ENCODE measurements around the gene MRTFB.

MRTFB gene

GRCh38 chr16:14092561-14092960 is 21.4 kb downstream of the MRTFB start:
- Histone ChIP-seq H3K4me1 (ENCODE audit: control insufficient read depth, insufficient read depth, low read length) (peaks cover 23% of the 10 kb centered on the region), H3K9ac (ENCODE audit: low read length in 2 of 2) (no peak overlapping the region), H3K27ac (ENCODE audit: low read length) (peak overlapping the region; percentile 13), H3K27me3 (ENCODE audit: control insufficient read depth in 1 of 2, insufficient read depth in 2 of 2, low read length in 2 of 2) (no peaks in the 10 kb centered on the region), H3K4me3 (ENCODE audit: low read length in 2 of 2) (no peak overlapping the region), H3K36me3 (ENCODE audit: control insufficient read depth in 2 of 2, insufficient read depth in 2 of 2, low read length in 2 of 2) (no peaks in the 10 kb centered on the region), H3K9me3 (ENCODE audit: control insufficient read depth in 2 of 2, low read length in 2 of 2) (no peaks in the 10 kb centered on the region)

- H3K27me3 ChIP-seq (ENCODE audit: control insufficient read depth in 1 of 2, insufficient read depth in 2 of 2, low read length in 2 of 2): no peaks in the 10 kb centered on the region
- H3K36me3 ChIP-seq (ENCODE audit: control insufficient read depth in 2 of 2, insufficient read depth in 2 of 2, low read length in 2 of 2): no peaks in the 10 kb centered on the region
- peaks cover 5% of the 10 kb centered on the region for H3K4me1 ChIP-seq (ENCODE audit: control insufficient read depth, insufficient read depth, low read length)
- no peak overlapping the region for H3K9ac ChIP-seq (ENCODE audit: low read length in 2 of 2)
- H3K4me3 ChIP-seq (ENCODE audit: low read length in 2 of 2): no peak overlapping the region
- peak overlapping the region; percentile 18 for H3K27ac ChIP-seq (ENCODE audit: low read length)
- H3K9me3 ChIP-seq (ENCODE audit: control insufficient read depth in 2 of 2, low read length in 2 of 2): no peaks in the 10 kb centered on the region
These were observed 24.9 kb downstream of the MRTFB start for GRCh38 chr16:14095883-14096551.

GRCh38 chr16:14097182-14097959 is 26.3 kb downstream of the MRTFB start:
- no peaks in the 10 kb centered on the region for H3K36me3 ChIP-seq (ENCODE audit: control insufficient read depth in 2 of 2, insufficient read depth in 2 of 2, low read length in 2 of 2)
- no peaks in the 10 kb centered on the region for H3K9me3 ChIP-seq (ENCODE audit: control insufficient read depth in 2 of 2, low read length in 2 of 2)
- no peaks in the 10 kb centered on the region for H3K27me3 ChIP-seq (ENCODE audit: control insufficient read depth in 1 of 2, insufficient read depth in 2 of 2, low read length in 2 of 2)
- H3K9ac ChIP-seq (ENCODE audit: low read length in 2 of 2): no peak overlapping the region
- peak overlapping the region; percentile 2 for H3K27ac ChIP-seq (ENCODE audit: low read length)
- H3K4me1 ChIP-seq (ENCODE audit: control insufficient read depth, insufficient read depth, low read length): no peaks in the 10 kb centered on the region
- peak overlapping the region in 1 of 2 donors; percentile 6 for H3K4me3 ChIP-seq (ENCODE audit: low read length in 2 of 2)

- no peak overlapping the region for H3K9ac ChIP-seq (ENCODE audit: low read length in 2 of 2)
- no peaks in the 10 kb centered on the region for H3K9me3 ChIP-seq (ENCODE audit: control insufficient read depth in 2 of 2, low read length in 2 of 2)
- H3K27ac ChIP-seq (ENCODE audit: low read length): peak overlapping the region; percentile 2
- no peaks in the 10 kb centered on the region for H3K36me3 ChIP-seq (ENCODE audit: control insufficient read depth in 2 of 2, insufficient read depth in 2 of 2, low read length in 2 of 2)
- H3K4me1 ChIP-seq (ENCODE audit: control insufficient read depth, insufficient read depth, low read length): peaks cover 5% of the 10 kb centered on the region
- H3K4me3 ChIP-seq (ENCODE audit: low read length in 2 of 2): no peak overlapping the region
- no peaks in the 10 kb centered on the region for H3K27me3 ChIP-seq (ENCODE audit: control insufficient read depth in 1 of 2, insufficient read depth in 2 of 2, low read length in 2 of 2)
These were observed 27.0 kb downstream of the MRTFB start for GRCh38 chr16:14098081-14098480.

GRCh38 chr16:14100825-14101224 is 29.7 kb downstream of the MRTFB start:
- H3K27ac ChIP-seq (ENCODE audit: low read length): no peak overlapping the region
- H3K36me3 ChIP-seq (ENCODE audit: control insufficient read depth in 2 of 2, insufficient read depth in 2 of 2, low read length in 2 of 2): no peaks in the 10 kb centered on the region
- no peaks in the 10 kb centered on the region for H3K27me3 ChIP-seq (ENCODE audit: control insufficient read depth in 1 of 2, insufficient read depth in 2 of 2, low read length in 2 of 2)
- no peaks in the 10 kb centered on the region for H3K9me3 ChIP-seq (ENCODE audit: control insufficient read depth in 2 of 2, low read length in 2 of 2)
- peaks cover 16% of the 10 kb centered on the region for H3K4me1 ChIP-seq (ENCODE audit: control insufficient read depth, insufficient read depth, low read length)
- H3K4me3 ChIP-seq (ENCODE audit: low read length in 2 of 2): no peak overlapping the region
- no peak overlapping the region for H3K9ac ChIP-seq (ENCODE audit: low read length in 2 of 2)

GRCh38 chr16:14101415-14101814 is 30.3 kb downstream of the MRTFB start:
- no peak overlapping the region for H3K9ac ChIP-seq (ENCODE audit: low read length in 2 of 2)
- H3K9me3 ChIP-seq (ENCODE audit: control insufficient read depth in 2 of 2, low read length in 2 of 2): no peaks in the 10 kb centered on the region
- no peak overlapping the region for H3K27ac ChIP-seq (ENCODE audit: low read length)
- peaks cover 19% of the 10 kb centered on the region for H3K4me1 ChIP-seq (ENCODE audit: control insufficient read depth, insufficient read depth, low read length)
- H3K36me3 ChIP-seq (ENCODE audit: control insufficient read depth in 2 of 2, insufficient read depth in 2 of 2, low read length in 2 of 2): no peaks in the 10 kb centered on the region
- H3K4me3 ChIP-seq (ENCODE audit: low read length in 2 of 2): peak overlapping the region in 1 of 2 donors; percentile 13
- no peaks in the 10 kb centered on the region for H3K27me3 ChIP-seq (ENCODE audit: control insufficient read depth in 1 of 2, insufficient read depth in 2 of 2, low read length in 2 of 2)

DNA sequence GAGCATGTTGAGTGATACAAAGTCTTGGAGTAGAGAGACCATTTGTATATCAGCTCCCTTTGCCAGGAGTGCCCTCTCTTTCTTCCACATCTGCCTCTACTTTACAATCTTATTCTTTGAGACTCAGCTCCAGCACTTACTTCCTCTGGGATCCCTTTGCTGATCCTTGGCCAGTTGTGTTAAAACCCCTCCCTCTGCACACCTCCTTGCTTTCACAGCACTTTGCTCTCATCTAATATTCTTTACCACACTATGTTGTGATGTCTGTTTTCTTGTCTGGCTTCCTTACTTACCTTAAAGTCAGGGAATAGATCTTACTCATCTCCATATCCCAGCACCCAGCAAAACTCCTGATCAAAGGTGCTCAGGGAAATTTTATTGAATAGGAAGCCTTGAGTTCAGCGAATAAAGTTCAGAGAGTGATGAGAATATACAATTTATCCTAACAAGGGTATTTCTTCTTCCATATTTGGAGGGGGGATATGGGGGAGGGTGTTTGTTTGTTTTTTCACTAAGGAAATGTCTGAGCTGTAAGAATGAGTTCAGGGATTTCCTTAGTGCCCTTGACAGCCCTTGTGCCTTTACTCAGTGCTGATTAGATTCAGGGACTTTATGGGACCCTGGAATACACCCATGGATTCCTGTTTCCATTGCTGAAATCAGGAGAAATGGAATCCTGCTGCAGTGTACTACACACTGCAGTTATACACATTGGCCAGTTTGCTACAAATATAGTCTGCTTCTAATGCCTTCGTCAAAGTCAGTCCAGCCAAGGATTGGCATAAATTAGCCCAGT is 32.0 kb downstream of the MRTFB start:
- H3K9me3 ChIP-seq (ENCODE audit: control insufficient read depth in 2 of 2, low read length in 2 of 2): no peaks in the 10 kb centered on the region
- H3K4me1 ChIP-seq (ENCODE audit: control insufficient read depth, insufficient read depth, low read length): peaks cover 24% of the 10 kb centered on the region
- H3K27ac ChIP-seq (ENCODE audit: low read length): no peak overlapping the region
- no peaks in the 10 kb centered on the region for H3K27me3 ChIP-seq (ENCODE audit: control insufficient read depth in 1 of 2, insufficient read depth in 2 of 2, low read length in 2 of 2)
- H3K4me3 ChIP-seq (ENCODE audit: low read length in 2 of 2): peak overlapping the region; percentile 0 to 29
- H3K9ac ChIP-seq (ENCODE audit: low read length in 2 of 2): no peak overlapping the region
- H3K36me3 ChIP-seq (ENCODE audit: control insufficient read depth in 2 of 2, insufficient read depth in 2 of 2, low read length in 2 of 2): no peaks in the 10 kb centered on the region

DNA sequence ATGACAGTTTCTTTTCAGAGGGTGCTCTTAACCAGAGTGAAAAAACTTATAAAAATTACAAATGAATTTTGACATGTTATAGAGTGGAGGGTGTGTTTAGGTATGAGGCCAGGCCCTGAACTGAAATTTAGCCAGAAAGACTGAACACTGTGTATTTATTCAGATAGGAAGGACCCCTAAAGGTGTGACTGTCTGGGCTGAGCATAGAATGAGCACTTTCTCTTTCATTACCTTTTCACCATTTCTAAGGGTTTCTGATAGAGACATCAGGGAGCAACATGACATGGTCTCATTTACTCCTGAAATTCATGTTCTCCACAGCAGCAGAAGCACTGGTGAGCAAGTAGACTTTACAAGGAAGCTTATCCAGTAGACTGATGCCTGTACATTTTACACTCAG is 32.9 kb downstream of the MRTFB start:
- no peak overlapping the region for H3K9ac ChIP-seq (ENCODE audit: low read length in 2 of 2)
- H3K36me3 ChIP-seq (ENCODE audit: control insufficient read depth in 2 of 2, insufficient read depth in 2 of 2, low read length in 2 of 2): no peaks in the 10 kb centered on the region
- no peaks in the 10 kb centered on the region for H3K27me3 ChIP-seq (ENCODE audit: control insufficient read depth in 1 of 2, insufficient read depth in 2 of 2, low read length in 2 of 2)
- peaks cover 24% of the 10 kb centered on the region for H3K4me1 ChIP-seq (ENCODE audit: control insufficient read depth, insufficient read depth, low read length)
- no peaks in the 10 kb centered on the region for H3K9me3 ChIP-seq (ENCODE audit: control insufficient read depth in 2 of 2, low read length in 2 of 2)
- H3K27ac ChIP-seq (ENCODE audit: low read length): no peak overlapping the region
- no peak overlapping the region for H3K4me3 ChIP-seq (ENCODE audit: low read length in 2 of 2)

GRCh38 chr16:14105760-14106375 is 34.7 kb downstream of the MRTFB start:
- Histone ChIP-seq H3K4me1 (ENCODE audit: control insufficient read depth, insufficient read depth, low read length) (peaks cover 36% of the 10 kb centered on the region), H3K36me3 (ENCODE audit: control insufficient read depth in 2 of 2, insufficient read depth in 2 of 2, low read length in 2 of 2) (no peaks in the 10 kb centered on the region), H3K27me3 (ENCODE audit: control insufficient read depth in 1 of 2, insufficient read depth in 2 of 2, low read length in 2 of 2) (no peaks in the 10 kb centered on the region), H3K4me3 (ENCODE audit: low read length in 2 of 2) (peak overlapping the region in 1 of 2 donors; percentile 47), H3K27ac (ENCODE audit: low read length) (peak overlapping the region; percentile 46), H3K9me3 (ENCODE audit: control insufficient read depth in 2 of 2, low read length in 2 of 2) (no peaks in the 10 kb centered on the region), H3K9ac (ENCODE audit: low read length in 2 of 2) (no peak overlapping the region)

GRCh38 chr16:14106457-14106856 is 35.3 kb downstream of the MRTFB start:
- H3K9ac ChIP-seq (ENCODE audit: low read length in 2 of 2): no peak overlapping the region
- H3K27ac ChIP-seq (ENCODE audit: low read length): peak overlapping the region; percentile 46
- no peaks in the 10 kb centered on the region for H3K9me3 ChIP-seq (ENCODE audit: control insufficient read depth in 2 of 2, low read length in 2 of 2)
- H3K27me3 ChIP-seq (ENCODE audit: control insufficient read depth in 1 of 2, insufficient read depth in 2 of 2, low read length in 2 of 2): no peaks in the 10 kb centered on the region
- H3K4me1 ChIP-seq (ENCODE audit: control insufficient read depth, insufficient read depth, low read length): peaks cover 42% of the 10 kb centered on the region
- no peak overlapping the region for H3K4me3 ChIP-seq (ENCODE audit: low read length in 2 of 2)
- H3K36me3 ChIP-seq (ENCODE audit: control insufficient read depth in 2 of 2, insufficient read depth in 2 of 2, low read length in 2 of 2): no peaks in the 10 kb centered on the region
